SJCRH30 (cell line): ENCODE data around the gene TRAPPC14. TPM values are rescaled to one million over a fixed set of nuclear protein-coding genes. Genes with fewer than 3 reads are reported as not detected.

Experiments used
- DNase-seq, 2 experiments: peaks; one replicate each; pipeline ENCODE4 v3.0.0-alpha.2; 2015 to 2020
- H3K27ac ChIP-seq: fragments of 250-450 bp; sonication (Bioruptor Pico); 2 replicates; pipeline ENCODE4 v1.5.1; 2020; ENCODE audit warnings: mild to moderate bottlenecking, moderate library complexity
- H3K27me3 ChIP-seq: fragments of 250-450 bp; sonication (Bioruptor Pico); 2 replicates; pipeline ENCODE4 v1.5.1; 2020; ENCODE audit warnings: mild to moderate bottlenecking, moderate library complexity
- H3K36me3 ChIP-seq: fragments of 250-450 bp; sonication (Bioruptor Pico); 2 replicates; pipeline ENCODE4 v1.5.1; 2020; ENCODE audit warnings: mild to moderate bottlenecking, moderate library complexity
- H3K4me1 ChIP-seq: fragments of 250-450 bp; sonication (Bioruptor Pico); 2 replicates; pipeline ENCODE4 v1.5.1; 2020; ENCODE audit warnings: mild to moderate bottlenecking, moderate library complexity
- H3K4me3 ChIP-seq: fragments of 250-450 bp; sonication (Bioruptor Pico); 2 replicates; pipeline ENCODE4 v1.5.1; 2020; ENCODE audit warnings: mild to moderate bottlenecking, moderate library complexity
- H3K9me3 ChIP-seq: fragments of 250-450 bp; sonication (Bioruptor Pico); replicated peaks from 2 replicates; pipeline ENCODE4 v1.5.1; 2020; ENCODE audit warnings: mild to moderate bottlenecking, moderate library complexity
- total RNA-seq: library from RNA; depleted of rRNA; stranded (reverse); fragments of >200 nt; shearing (Covaris generic); gene quantifications from 2 replicates; pipeline ENCODE4 v1.2.3, GENCODE V29; 2014

The TRAPPC14 gene
- total RNA-seq, 1 experiment from 2014 or later: 15.4 TPM

- no peaks in the 10 kb centered on the region for H3K4me1 ChIP-seq
- H3K36me3 ChIP-seq: no peaks in the 10 kb centered on the region
- peak; percentile 49 to 52 for DNase-seq
- H3K4me3 ChIP-seq: peak overlapping the region; percentile 81
- peaks cover 3% of the 10 kb centered on the region; the same call in 1 of the 2 replicates for H3K27me3 ChIP-seq
- H3K27ac ChIP-seq: no peak overlapping the region
- no peaks in the 10 kb centered on the region for H3K9me3 ChIP-seq
Observed at GRCh38 chr7:100127866-100128636, 30.5 kb downstream of the TRAPPC14 start.

GRCh38 chr7:100126931-100127865 lies 31.3 kb downstream of the TRAPPC14 start, which contains the start of gene MBLAC1:
Gene MBLAC1 (plus strand): TSS chr7:100126967. CDS start chr7:100127396, 429 bp downstream.
- no peaks in the 10 kb centered on the region for H3K9me3 ChIP-seq
- peak; percentile 94 to 97 for DNase-seq
- H3K27ac ChIP-seq: peak within 1 kb of the TSS; percentile 83
- no peaks in the 10 kb centered on the region for H3K4me1 ChIP-seq
- H3K4me3 ChIP-seq: peak within 1 kb of the TSS; percentile 81
- no peaks in the 10 kb centered on the region for H3K27me3 ChIP-seq
- no peaks in the 10 kb centered on the region for H3K36me3 ChIP-seq

- H3K27ac ChIP-seq: peak overlapping the region; percentile 83
- peak overlapping the region; percentile 81 for H3K4me3 ChIP-seq
- H3K36me3 ChIP-seq: no peaks in the 10 kb centered on the region
- H3K27me3 ChIP-seq: no peaks in the 10 kb centered on the region
- DNase-seq: no peak
- H3K9me3 ChIP-seq: no peaks in the 10 kb centered on the region
- H3K4me1 ChIP-seq: no peaks in the 10 kb centered on the region
Observed at GRCh38 chr7:100126239-100126930, 32.1 kb downstream of the TRAPPC14 start.

GRCh38 chr7:100124301-100125230 lies 34.0 kb downstream of the TRAPPC14 start:
- no peaks in the 10 kb centered on the region for H3K36me3 ChIP-seq
- no peak overlapping the region for H3K27ac ChIP-seq
- H3K9me3 ChIP-seq: no peaks in the 10 kb centered on the region
- no peak overlapping the region for H3K4me3 ChIP-seq
- no peaks in the 10 kb centered on the region for H3K4me1 ChIP-seq
- no peak for DNase-seq
- H3K27me3 ChIP-seq: no peaks in the 10 kb centered on the region

GRCh38 chr7:100122568-100122967 lies 36.0 kb downstream of the TRAPPC14 start:
- H3K9me3 ChIP-seq: no peaks in the 10 kb centered on the region
- no peaks in the 10 kb centered on the region for H3K4me1 ChIP-seq
- no peaks in the 10 kb centered on the region for H3K27me3 ChIP-seq
- H3K36me3 ChIP-seq: no peaks in the 10 kb centered on the region
- no peak overlapping the region for H3K4me3 ChIP-seq
- no peak for DNase-seq
- no peak overlapping the region for H3K27ac ChIP-seq

- no peaks in the 10 kb centered on the region for H3K36me3 ChIP-seq
- H3K27ac ChIP-seq: no peak overlapping the region
- no peaks in the 10 kb centered on the region for H3K27me3 ChIP-seq
- H3K4me1 ChIP-seq: no peaks in the 10 kb centered on the region
- H3K9me3 ChIP-seq: no peaks in the 10 kb centered on the region
- H3K4me3 ChIP-seq: no peak overlapping the region
- DNase-seq: no peak
Observed at GRCh38 chr7:100122067-100122466, 36.5 kb downstream of the TRAPPC14 start.

GRCh38 chr7:100120733-100121036 lies 37.8 kb downstream of the TRAPPC14 start:
- H3K27me3 ChIP-seq: no peaks in the 10 kb centered on the region
- DNase-seq: no peak
- H3K9me3 ChIP-seq: no peaks in the 10 kb centered on the region
- peak overlapping the region; percentile 80 for H3K4me3 ChIP-seq
- no peaks in the 10 kb centered on the region for H3K36me3 ChIP-seq
- H3K27ac ChIP-seq: no peak overlapping the region
- no peaks in the 10 kb centered on the region for H3K4me1 ChIP-seq

GRCh38 chr7:100119970-100120732 lies 38.4 kb downstream of the TRAPPC14 start:
- H3K36me3 ChIP-seq: no peaks in the 10 kb centered on the region
- no peaks in the 10 kb centered on the region for H3K27me3 ChIP-seq
- peak; percentile 76 to 87 for DNase-seq
- H3K9me3 ChIP-seq: no peaks in the 10 kb centered on the region
- peak overlapping the region; percentile 80 for H3K4me3 ChIP-seq
- H3K4me1 ChIP-seq: no peaks in the 10 kb centered on the region
- peak overlapping the region; percentile 92 for H3K27ac ChIP-seq

- Histone ChIP-seq H3K4me3 (peak within 1 kb of the TSS; percentile 80), H3K27me3 (no peaks in the 10 kb centered on the region), H3K4me1 (no peaks in the 10 kb centered on the region), H3K9me3 (no peaks in the 10 kb centered on the region), H3K36me3 (no peaks in the 10 kb centered on the region), H3K27ac (peak within 1 kb of the TSS; percentile 92)
- DNase-seq: peak; percentile 97 to 98
Observed at GRCh38 chr7:100119072-100119969, 39.2 kb downstream of the TRAPPC14 start, which contains the start of the genes CNPY4 and TAF6. Gene CNPY4 (plus strand): TSS chr7:100119634. CDS start chr7:100119745, 111 bp downstream. Gene TAF6 (minus strand): TSS chr7:100119358. CDS start chr7:100114209, 5,149 bp downstream.

- no peaks in the 10 kb centered on the region for H3K9me3 ChIP-seq
- DNase-seq: no peak
- no peaks in the 10 kb centered on the region for H3K27me3 ChIP-seq
- peak overlapping the region; percentile 92 for H3K27ac ChIP-seq
- no peaks in the 10 kb centered on the region for H3K4me1 ChIP-seq
- H3K4me3 ChIP-seq: peak overlapping the region; percentile 80
- H3K36me3 ChIP-seq: peaks cover 3% of the 10 kb centered on the region; the same call in 1 of the 2 replicates
Observed at GRCh38 chr7:100118388-100119071, 40.0 kb downstream of the TRAPPC14 start.

GRCh38 chr7:100115026-100115425 lies 43.5 kb downstream of the TRAPPC14 start:
- Histone ChIP-seq H3K4me1 (no peaks in the 10 kb centered on the region), H3K36me3 (peaks cover 17% of the 10 kb centered on the region), H3K4me3 (no peak overlapping the region), H3K9me3 (no peaks in the 10 kb centered on the region), H3K27ac (no peak overlapping the region), H3K27me3 (no peaks in the 10 kb centered on the region)
- no peak for DNase-seq

GRCh38 chr7:100111914-100112313 lies 46.6 kb downstream of the TRAPPC14 start:
- Histone ChIP-seq H3K9me3 (no peaks in the 10 kb centered on the region), H3K27me3 (no peaks in the 10 kb centered on the region), H3K4me1 (no peaks in the 10 kb centered on the region), H3K36me3 (peaks cover 36% of the 10 kb centered on the region), H3K4me3 (no peak overlapping the region), H3K27ac (no peak overlapping the region)
- no peak for DNase-seq
